HG02798 (cell line): Measurements from ENCODE around the gene MTUS2.

Experiments used
- ATAC-seq: cut with Tn5 transposase; IDR thresholded peaks from one replicate; pipeline ENCODE4 v1.9.1; 2021; ENCODE audit warnings: mild to moderate bottlenecking; ENCODE audit not compliant: unreplicated experiment, poor library complexity

Gene MTUS2

GRCh38 chr13:29458419-29458818 lies 638.3 kb downstream of the MTUS2 start:
- ATAC-seq, result no peak

DNA sequence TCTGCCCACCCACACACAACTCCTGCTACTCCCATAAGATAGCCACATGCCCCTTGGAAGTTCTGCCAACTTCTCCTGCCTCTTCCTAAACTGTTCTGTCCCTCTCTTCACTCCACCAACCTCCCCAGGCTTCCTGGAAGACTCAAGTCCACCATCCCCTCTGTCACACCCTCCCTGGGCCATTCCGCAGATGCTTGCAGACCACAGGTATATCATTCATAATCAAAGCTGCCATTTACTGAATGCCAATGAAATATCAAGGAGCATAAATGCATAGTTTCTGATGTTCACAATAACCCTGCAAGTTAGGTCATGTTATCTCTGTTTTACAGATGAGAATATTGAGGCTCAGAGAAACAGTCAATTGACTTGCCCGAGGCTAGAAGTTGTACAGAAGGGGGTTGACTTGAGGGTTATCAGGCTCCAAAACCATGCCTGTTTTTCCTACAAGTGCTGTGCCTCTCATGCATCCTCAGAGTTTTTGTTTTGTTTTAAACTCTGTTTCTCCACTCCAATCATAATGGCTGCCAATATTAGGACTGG lies 639.7 kb downstream of the MTUS2 start:
- no peak for ATAC-seq

DNA sequence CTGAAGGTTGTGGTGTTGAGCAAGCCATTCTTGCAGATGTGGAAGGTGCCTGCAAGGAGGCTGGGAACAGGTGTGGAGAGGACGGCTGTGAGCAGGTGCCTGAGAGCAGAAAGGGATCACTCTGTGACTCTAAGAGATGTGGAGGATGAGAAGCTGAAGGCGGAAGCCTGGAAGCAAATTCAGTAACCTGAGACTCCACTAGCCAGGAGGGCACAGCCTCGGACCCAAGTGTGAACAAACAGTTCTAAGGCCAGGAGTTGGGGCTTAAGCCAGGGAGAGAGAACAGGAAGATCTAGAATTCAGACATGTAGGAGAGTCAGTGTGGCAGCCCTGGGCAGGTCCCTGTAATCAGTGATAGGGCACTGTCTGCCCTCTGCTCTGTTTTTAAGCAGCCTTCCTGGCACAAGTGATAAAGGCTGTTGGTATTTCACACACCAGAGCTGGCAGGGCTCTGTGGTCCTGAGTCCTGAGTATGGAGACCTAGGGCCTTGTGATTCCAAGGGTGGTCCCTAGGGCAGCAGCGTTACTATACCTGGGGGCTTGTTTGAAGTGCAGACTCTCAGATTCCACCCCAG lies 644.1 kb downstream of the MTUS2 start:
- ATAC-seq, result no peak

GRCh38 chr13:29465741-29466293 lies 645.7 kb downstream of the MTUS2 start:
- no peak for ATAC-seq

- no peak for ATAC-seq
These were observed 651.4 kb downstream of the MTUS2 start for GRCh38 chr13:29471551-29471950.

DNA sequence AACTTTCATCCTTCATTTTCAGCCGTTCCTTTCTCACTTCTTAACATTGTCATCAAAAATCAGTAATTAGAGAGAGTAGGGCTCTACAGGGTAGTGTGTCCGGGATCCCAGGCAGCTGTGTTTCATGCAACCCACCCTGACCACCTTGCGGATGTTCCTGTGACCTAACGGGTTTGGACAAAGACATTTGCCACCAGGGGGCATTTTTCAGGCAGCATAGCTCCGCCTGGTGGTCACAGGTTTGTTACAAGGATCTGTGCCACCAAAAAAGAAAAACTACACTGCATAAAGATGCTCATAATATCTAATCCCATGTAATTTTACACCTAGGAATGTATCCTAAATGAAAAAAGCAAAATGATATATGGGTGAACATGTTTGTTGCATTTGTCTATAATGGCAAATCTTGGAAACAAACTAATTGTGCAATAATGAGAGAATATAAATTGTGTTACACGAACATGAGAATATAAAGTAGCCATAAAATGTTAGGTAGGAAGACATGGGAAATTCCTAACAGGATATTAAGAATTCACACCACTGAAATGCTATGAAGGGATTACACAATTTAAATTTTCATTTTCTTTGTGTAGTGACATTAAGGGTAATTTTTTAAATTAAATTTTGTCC lies 652.3 kb downstream of the MTUS2 start:
- peak; percentile 70 for ATAC-seq

GRCh38 chr13:29473166-29473565 lies 653.0 kb downstream of the MTUS2 start:
- no peak for ATAC-seq

GRCh38 chr13:29474991-29475390 lies 654.9 kb downstream of the MTUS2 start:
- no peak for ATAC-seq

DNA sequence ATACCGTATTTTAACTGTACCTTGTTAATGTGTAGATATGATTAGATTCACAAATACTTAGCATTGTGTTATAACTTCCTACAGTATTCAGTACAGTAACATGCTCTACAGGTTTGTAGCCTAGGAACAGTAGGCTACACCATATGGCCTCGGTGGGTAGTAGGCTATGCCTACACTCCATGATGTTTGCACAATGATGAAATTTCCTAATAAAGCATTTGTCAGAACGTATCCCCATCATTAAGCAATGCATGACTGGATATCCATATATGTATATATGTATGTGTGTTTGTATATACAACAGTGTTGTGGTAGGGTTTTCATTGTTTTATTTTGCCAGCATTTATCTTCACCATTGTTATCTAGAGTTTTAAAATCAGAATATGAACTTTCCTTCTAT lies 655.9 kb downstream of the MTUS2 start:
- no peak for ATAC-seq

DNA sequence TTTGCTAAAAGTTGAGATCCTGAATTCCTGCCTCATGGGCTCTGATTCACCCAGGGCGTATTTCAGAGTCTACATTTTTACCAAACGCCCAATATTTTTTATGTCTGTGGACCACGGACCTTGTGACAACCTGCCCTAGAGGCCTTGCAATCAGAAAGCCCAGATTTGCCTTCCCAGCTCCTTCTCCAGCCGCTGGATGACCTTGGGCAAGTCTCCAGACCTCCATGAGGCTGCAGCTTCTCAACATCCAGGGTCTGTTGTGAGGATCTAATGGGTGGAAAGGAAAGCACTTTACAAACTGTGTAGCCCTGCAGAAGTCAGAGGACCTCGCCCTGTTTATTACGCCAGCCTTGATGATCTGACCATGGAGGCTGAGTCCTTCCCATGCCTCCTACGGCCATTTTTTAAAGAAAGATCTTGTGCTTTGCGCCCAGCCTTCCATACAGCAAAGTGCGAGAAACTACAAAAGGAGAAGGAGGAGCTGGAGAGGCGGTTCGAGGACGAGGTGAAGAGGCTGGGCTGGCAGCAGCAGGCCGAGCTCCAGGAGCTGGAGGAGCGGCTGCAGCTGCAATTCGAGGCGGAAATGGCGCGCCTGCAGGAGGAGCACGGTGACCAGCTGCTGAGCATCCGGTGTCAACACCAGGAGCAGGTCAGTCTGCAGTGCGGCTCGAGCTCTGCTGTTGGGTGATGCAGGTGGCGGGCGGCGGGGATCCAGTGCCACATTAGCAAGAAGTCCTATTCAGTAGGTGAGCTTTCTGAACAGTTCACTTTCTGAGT lies 659.8 kb downstream of the MTUS2 start:
- no peak for ATAC-seq

GRCh38 chr13:29480893-29481525 lies 660.9 kb downstream of the MTUS2 start:
- no peak for ATAC-seq

GRCh38 chr13:29481603-29482002 lies 661.5 kb downstream of the MTUS2 start:
- ATAC-seq, result no peak

DNA sequence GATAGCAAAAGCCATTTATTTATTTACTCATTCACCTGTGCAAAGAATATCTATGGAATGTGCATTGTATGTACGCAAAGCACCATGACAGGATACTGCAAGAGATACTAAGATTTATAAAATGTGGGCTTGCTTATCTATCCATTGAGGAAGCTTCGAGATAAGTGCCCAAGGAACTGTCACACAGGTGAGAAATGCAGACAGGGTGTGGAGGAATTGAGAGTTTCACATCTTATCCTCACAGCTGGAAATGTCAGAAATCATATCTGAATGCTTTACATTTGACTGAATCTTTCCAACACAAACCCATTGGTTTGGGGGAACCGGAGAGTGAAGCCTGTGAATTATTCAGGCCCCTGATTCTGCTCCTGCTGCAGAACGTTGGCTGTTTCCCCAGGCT lies 662.4 kb downstream of the MTUS2 start:
- ATAC-seq, result no peak

DNA sequence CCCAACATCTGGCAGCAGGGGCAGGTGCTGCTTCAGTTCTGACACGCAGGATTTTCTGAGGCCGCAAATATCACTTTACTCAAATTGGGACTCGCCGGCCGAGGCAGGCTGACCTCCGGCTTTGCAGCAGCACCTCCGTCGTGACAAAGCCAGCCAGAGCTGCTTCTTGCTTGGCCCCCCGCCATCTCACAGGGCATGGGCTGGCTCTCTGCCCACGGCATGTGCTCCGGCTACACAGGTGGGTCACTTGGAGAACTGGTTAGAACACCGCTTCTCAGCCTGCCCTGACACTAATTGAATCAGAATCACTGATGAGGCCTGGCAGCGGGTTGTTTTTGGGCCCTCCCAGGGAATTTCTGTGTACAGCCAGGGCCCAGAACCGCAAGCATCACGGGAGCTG lies 663.1 kb downstream of the MTUS2 start:
- no peak for ATAC-seq

GRCh38 chr13:29483623-29484022 lies 663.5 kb downstream of the MTUS2 start:
- ATAC-seq, result no peak

DNA sequence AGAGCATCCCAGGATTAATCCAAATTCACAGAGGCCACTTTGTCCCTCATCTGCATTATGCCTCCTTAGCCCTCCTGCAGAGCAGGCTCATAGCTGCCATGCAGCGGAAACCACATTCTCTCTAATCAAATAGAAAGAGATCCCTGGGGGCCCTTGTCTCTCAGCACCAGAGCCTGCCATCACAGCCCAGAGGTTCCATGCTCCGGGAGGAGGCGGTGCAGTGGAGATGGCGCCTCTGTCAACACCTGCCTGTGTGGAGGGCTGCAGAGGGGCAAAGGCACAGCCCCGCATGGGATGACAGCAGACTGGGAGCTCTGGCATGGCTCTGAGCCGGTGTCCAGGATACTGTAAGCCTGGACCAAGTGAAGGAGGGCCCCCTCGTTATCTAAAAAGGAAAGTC lies 664.1 kb downstream of the MTUS2 start:
- ATAC-seq, result no peak

- no peak for ATAC-seq
These were observed 664.7 kb downstream of the MTUS2 start for GRCh38 chr13:29484796-29485195.

DNA sequence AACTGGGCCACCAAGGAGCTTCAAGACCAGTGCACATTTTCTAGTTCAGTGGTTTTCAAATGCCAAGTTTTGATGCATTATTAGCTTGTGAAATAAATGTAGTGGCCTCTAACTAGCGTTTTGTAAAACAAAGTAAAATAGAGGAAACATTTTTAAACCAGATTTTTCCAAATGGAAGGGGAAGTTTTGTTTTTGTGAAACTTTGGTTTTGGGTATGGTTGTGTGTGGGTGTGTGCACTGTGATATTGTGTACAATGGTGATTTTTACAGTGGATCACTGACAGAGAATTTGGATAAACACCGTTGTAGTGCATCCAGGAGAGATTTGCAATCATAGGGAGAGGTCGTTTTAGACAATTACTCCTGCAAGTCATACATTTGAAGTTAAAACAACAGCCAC lies 666.4 kb downstream of the MTUS2 start:
- no peak for ATAC-seq

GRCh38 chr13:29487466-29488454 lies 667.6 kb downstream of the MTUS2 start:
- ATAC-seq, result no peak
